Dermis microvascular lymphatic vessel endothelial cell (primary cell): Measurements from ENCODE around the gene MMP28. TPM values are rescaled to one million over a fixed set of nuclear protein-coding genes. Genes with fewer than 3 reads are reported as not detected.

Experiments
- DNase-seq, 2 donors: peaks; one replicate each; pipeline versions ENCODE4 v3.0.0 to v3.0.0-alpha.2; 2010; ENCODE audit warnings: low read depth in 2 of 2
- total RNA-seq: library from RNA; depleted of rRNA; stranded (reverse); fragments of >200 nt; gene quantifications from 2 replicates; pipeline ENCODE4 v1.2.1, GENCODE V29; 2014

MMP28 gene
- total RNA-seq, 1 donor from 2014 or later = 1.3 TPM

- DNase-seq = peak in 1 of 2 donors; percentile 34
Measured at GRCh38 chr17:35726127-35726952, 69.1 kb downstream of the MMP28 start.

GRCh38 chr17:35725802-35726126 lies 69.7 kb downstream of the MMP28 start:
- no peak for DNase-seq

GRCh38 chr17:35725058-35725457 lies 70.4 kb downstream of the MMP28 start:
- no peak for DNase-seq

GRCh38 chr17:35723735-35724134 lies 71.7 kb downstream of the MMP28 start:
- DNase-seq = no peak

- DNase-seq = no peak
Measured at GRCh38 chr17:35717475-35717874, 78.0 kb downstream of the MMP28 start.

DNA sequence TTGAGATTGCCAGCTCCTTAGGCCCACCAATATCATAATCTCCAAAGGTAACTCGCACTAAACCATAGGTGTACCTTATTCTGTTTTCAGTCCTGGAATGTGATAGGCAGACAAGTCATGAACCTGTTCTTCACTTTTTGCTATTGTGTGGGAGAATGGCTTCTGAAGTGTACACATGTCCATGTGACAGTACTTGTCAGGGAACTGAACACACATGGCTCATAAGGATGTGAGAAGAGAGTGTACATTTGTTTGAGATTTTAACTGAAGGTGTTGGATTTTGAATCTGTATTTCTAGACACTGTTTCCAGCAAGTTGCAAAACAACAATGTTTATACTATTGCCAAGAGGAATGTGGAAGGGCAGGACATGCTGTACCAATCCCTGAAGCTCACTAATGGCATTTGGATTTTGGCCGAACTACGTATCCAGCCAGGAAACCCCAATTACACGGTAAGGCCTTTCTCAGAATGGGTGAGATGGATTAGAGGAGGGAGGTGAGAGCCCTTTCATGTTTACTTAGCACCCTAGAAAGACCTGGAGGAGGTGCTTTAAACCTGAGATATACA lies 78.5 kb downstream of the MMP28 start:
- DNase-seq = no peak

DNA sequence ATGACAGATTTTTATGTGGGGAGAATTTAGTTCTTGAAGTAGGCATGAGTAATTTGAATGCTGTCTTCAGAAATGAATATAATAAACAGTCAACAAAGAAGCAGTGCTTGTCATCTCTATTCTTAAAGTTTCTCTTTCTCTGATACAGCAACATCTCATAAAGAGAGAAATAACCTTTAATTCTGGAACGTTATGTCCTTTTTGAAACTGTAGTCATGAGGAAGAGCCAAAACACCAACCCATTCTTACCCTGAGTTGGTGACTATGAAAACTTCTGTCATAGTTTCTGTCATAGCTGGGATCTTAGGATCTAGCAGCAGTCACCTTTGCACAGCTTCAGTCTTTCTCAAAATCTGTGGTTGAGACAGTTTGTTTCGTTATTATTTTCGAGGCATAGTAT lies 79.3 kb downstream of the MMP28 start:
- no peak for DNase-seq

Other genes starting within 250 kb of the MMP28 start
- under 0.01 TPM in 1 of 2 replicates, not detected in the other for gene SLFN14, start 234.8 kb downstream of the MMP28 start, total RNA-seq
- 2.6 and 2.8 TPM in 2 replicates for gene PEX12, start 217.1 kb downstream of the MMP28 start, total RNA-seq
- gene AP2B1, start 208.3 kb downstream of the MMP28 start, total RNA-seq = 79.5 and 115 TPM in 2 replicates
- under 0.01 and 0.13 TPM in 2 replicates for gene RASL10B, start 64.0 kb downstream of the MMP28 start, total RNA-seq
- gene GAS2L2, start 42.4 kb downstream of the MMP28 start, total RNA-seq = under 0.01 TPM in 1 of 2 replicates, not detected in the other
- gene C17orf50, start 34.8 kb downstream of the MMP28 start, total RNA-seq = not detected in 2 replicates
- 62.6 and 74.3 TPM in 2 replicates for gene TAF15, start 13.8 kb upstream of the MMP28 start, total RNA-seq
- gene HEATR9, start 73.2 kb upstream of the MMP28 start, total RNA-seq = not detected in 2 replicates
- gene CCL5, start 84.7 kb upstream of the MMP28 start, total RNA-seq = 0.38 and 0.39 TPM in 2 replicates
- gene RDM1, start 135.1 kb upstream of the MMP28 start, total RNA-seq = 0.13 TPM in 1 of 2 replicates, not detected in the other
- not detected in 2 replicates for gene LYZL6, start 148.1 kb upstream of the MMP28 start, total RNA-seq
- 0.13 and 0.38 TPM in 2 replicates for gene CCL16, start 185.9 kb upstream of the MMP28 start, total RNA-seq
- gene CCL14, start 191.1 kb upstream of the MMP28 start, total RNA-seq = 2.7 and 24.7 TPM in 2 replicates
- gene CCL15, start 205.9 kb upstream of the MMP28 start, total RNA-seq = not detected in 2 replicates
- 0.38 TPM in 1 of 2 replicates, not detected in the other for gene CCL23, start 222.3 kb upstream of the MMP28 start, total RNA-seq